GM18907 (cell line): ENCODE data around the gene ODF4.
"Not testable (repeated sequence)": the region's sequence is repeated elsewhere in the genome, so short reads cannot be mapped to it uniquely, and the experiment has no call there.

Experiments used
- ATAC-seq: cut with Tn5 transposase; IDR thresholded peaks from one replicate; pipeline ENCODE4 v1.9.1; 2021; ENCODE audit warnings: mild to moderate bottlenecking, moderate library complexity; ENCODE audit not compliant: unreplicated experiment

The ODF4 gene

GRCh38 chr17:8324923-8325322, 14.7 kb upstream of the ODF4 start:
- ATAC-seq = no peak

GRCh38 chr17:8326511-8327302, 12.9 kb upstream of the ODF4 start:
- no peak for ATAC-seq

- ATAC-seq = no peak
These were observed 12.4 kb upstream of the ODF4 start for GRCh38 chr17:8327303-8327649.

GRCh38 chr17:8332128-8332527, 7.5 kb upstream of the ODF4 start:
- ATAC-seq = no peak

GRCh38 chr17:8332688-8333087, 7.0 kb upstream of the ODF4 start:
- no peak for ATAC-seq

GRCh38 chr17:8333281-8333680, 6.4 kb upstream of the ODF4 start:
- no peak for ATAC-seq

- no peak for ATAC-seq
These were observed 1.6 kb upstream of the ODF4 start for GRCh38 chr17:8337802-8338752.

GRCh38 chr17:8338753-8339140, 893 bp upstream of the ODF4 start:
- ATAC-seq = no peak

- no peak for ATAC-seq
These were observed 1.8 kb downstream of the ODF4 start for GRCh38 chr17:8341456-8341855.

- ATAC-seq = no peak
These were observed 5.5 kb downstream of the ODF4 start for GRCh38 chr17:8345052-8345690.

GRCh38 chr17:8345951-8346665, 6.5 kb downstream of the ODF4 start:
- no peak for ATAC-seq

GRCh38 chr17:8347001-8347400, 7.4 kb downstream of the ODF4 start:
- ATAC-seq = not testable (repeated sequence)

GRCh38 chr17:8350339-8350738, 10.7 kb downstream of the ODF4 start:
- no peak for ATAC-seq

GRCh38 chr17:8353736-8354135, 14.1 kb downstream of the ODF4 start:
- ATAC-seq = no peak

- no peak for ATAC-seq
These were observed 14.6 kb downstream of the ODF4 start for GRCh38 chr17:8354236-8354635.

- no peak for ATAC-seq
These were observed 18.3 kb downstream of the ODF4 start for GRCh38 chr17:8357910-8358309.

- no peak for ATAC-seq
These were observed 20.1 kb downstream of the ODF4 start for GRCh38 chr17:8359769-8360168.

GRCh38 chr17:8360260-8360659, 20.6 kb downstream of the ODF4 start:
- no peak for ATAC-seq

GRCh38 chr17:8360751-8361150, 21.1 kb downstream of the ODF4 start:
- ATAC-seq = no peak

GRCh38 chr17:8362651-8363332, 23.2 kb downstream of the ODF4 start:
- no peak for ATAC-seq
